Neuronal stem cell (in vitro differentiated cells): ENCODE measurements around the gene SERTAD2.

Experiments
- DNase-seq: peaks from one replicate; pipeline ENCODE4 v3.0.0-alpha.2; 2013; ENCODE audit warnings: low spot score
- H2AFZ ChIP-seq: one replicate; pipeline ENCODE4 v1.6.1; 2013; ENCODE audit warnings: mild to moderate bottlenecking, low read length, inconsistent platforms
- H2AK5ac ChIP-seq: 2 replicates; pipeline ENCODE4 v1.6.1; 2013; ENCODE audit warnings: low read depth, mild to moderate bottlenecking, inconsistent platforms, low read length, moderate library complexity, mixed read lengths
- H2BK120ac ChIP-seq: 2 replicates; pipeline ENCODE4 v1.6.1; 2013; ENCODE audit warnings: low read depth, mild to moderate bottlenecking, inconsistent platforms, low read length, moderate library complexity, mixed read lengths
- H2BK12ac ChIP-seq: one replicate; pipeline ENCODE4 v1.6.1; 2013; ENCODE audit warnings: low read length, inconsistent platforms
- H2BK15ac ChIP-seq: 2 replicates; pipeline ENCODE4 v1.6.1; 2013; ENCODE audit warnings: mild to moderate bottlenecking, low read length, inconsistent platforms, mixed read lengths
- H2BK5ac ChIP-seq: one replicate; pipeline ENCODE4 v1.6.1; 2013; ENCODE audit warnings: inconsistent platforms, mild to moderate bottlenecking, low read length, moderate library complexity
- H3K14ac ChIP-seq: one replicate; pipeline ENCODE4 v1.6.1; 2013; ENCODE audit warnings: low read length, inconsistent platforms
- H3K18ac ChIP-seq: 2 replicates; pipeline ENCODE4 v1.6.1; 2013; ENCODE audit warnings: low read length, inconsistent platforms
- H3K23ac ChIP-seq: 2 replicates; pipeline ENCODE4 v1.6.1; 2013; ENCODE audit warnings: low read depth, mild to moderate bottlenecking, mixed read lengths, low read length, inconsistent platforms; ENCODE audit not compliant: poor library complexity
- H3K27ac ChIP-seq: replicated peaks from 3 replicates; pipeline ENCODE4 v1.5.1; 2013; ENCODE audit warnings: low read length, inconsistent platforms
- H3K27me3 ChIP-seq, 3 experiments: 2 replicates each; pipeline ENCODE4 v1.6.1; 2013; ENCODE audit warnings: low read length in 3 of 3, mild to moderate bottlenecking in 2 of 3, inconsistent platforms in 1 of 3, low read depth in 1 of 3, mixed read lengths in 1 of 3, moderate library complexity in 1 of 3; ENCODE audit not compliant: control insufficient read depth in 3 of 3, insufficient read depth in 3 of 3
- H3K36me3 ChIP-seq, 2 donors: replicated peaks in 1 of 2; 2 replicates each; pipeline ENCODE4 v1.6.1; 2013; ENCODE audit warnings: low read length in 2 of 2; ENCODE audit not compliant: control insufficient read depth in 2 of 2, insufficient read depth in 2 of 2
- H3K4ac ChIP-seq: 2 replicates; pipeline ENCODE4 v1.6.1; 2013; ENCODE audit warnings: inconsistent platforms, mild to moderate bottlenecking, low read length, moderate library complexity
- H3K4me1 ChIP-seq, 2 donors: 1 replicate in 1 of 2; 2 replicates in 1 of 2; pipeline ENCODE4 v1.6.1; 2013; ENCODE audit warnings: low read length in 2 of 2, low read depth in 1 of 2; ENCODE audit not compliant: control insufficient read depth in 2 of 2, insufficient read depth in 1 of 2
- H3K4me2 ChIP-seq: one replicate; pipeline ENCODE4 v1.6.1; 2013; ENCODE audit warnings: mild to moderate bottlenecking, low read length, inconsistent platforms; ENCODE audit not compliant: insufficient read depth, poor library complexity, severe bottlenecking
- H3K4me3 ChIP-seq, 2 donors: 2 replicates each; pipeline ENCODE4 v1.5.1; 2013; ENCODE audit warnings: low read length in 2 of 2, mild to moderate bottlenecking in 2 of 2, inconsistent platforms in 1 of 2, moderate library complexity in 1 of 2
- H3K79me1 ChIP-seq: one replicate; pipeline ENCODE4 v1.6.1; 2013; ENCODE audit warnings: low read depth, mild to moderate bottlenecking, inconsistent platforms, low read length, moderate library complexity
- H3K9ac ChIP-seq: one replicate; pipeline ENCODE4 v1.6.1; 2013; ENCODE audit warnings: mild to moderate bottlenecking, low read depth, low read length, inconsistent platforms; ENCODE audit not compliant: poor library complexity
- H3K9me3 ChIP-seq, 2 donors: replicated peaks in 1 of 2; 2 replicates each; pipeline versions ENCODE3 to v1.6.1; 2013; ENCODE audit warnings: low read length in 2 of 2, mild to moderate bottlenecking in 2 of 2, inconsistent platforms in 1 of 2, low read depth in 1 of 2, mixed read lengths in 1 of 2, moderate library complexity in 1 of 2; ENCODE audit not compliant: control insufficient read depth in 2 of 2, insufficient read depth in 1 of 2
- H4K8ac ChIP-seq: one replicate; pipeline ENCODE4 v1.6.1; 2013; ENCODE audit warnings: low read depth, mild to moderate bottlenecking, inconsistent platforms, low read length, moderate library complexity
- H4K91ac ChIP-seq: one replicate; pipeline ENCODE4 v1.6.1; 2013; ENCODE audit warnings: low read length, low read depth, mild to moderate bottlenecking, inconsistent platforms; ENCODE audit not compliant: poor library complexity
- whole genome bisulfite sequencing, 2 donors: extraction: QIAGEN DNeasy Blood & Tissue Kit; methylation state at CpG; one replicate each; pipeline ENCODE4 v1.1.7; 2013; ENCODE audit warnings: missing lambda C conversion rate in 2 of 2, mixed read lengths in 1 of 2; ENCODE audit not compliant: insufficient read length in 2 of 2, insufficient replicate concordance in 1 of 2; ENCODE audit errors: extremely low coverage in 2 of 2; 5-methylcytosine and 5-hydroxymethylcytosine counted together

The SERTAD2 gene

GRCh38 chr2:64629329-64629781 is 24.4 kb downstream of the SERTAD2 start:
- Histone ChIP-seq H2BK12ac (no peak overlapping the region), H3K27ac (no peak overlapping the region), H3K4me2 (no peak overlapping the region), H2BK120ac (no peak overlapping the region), H3K18ac (no peak overlapping the region), H3K4me3 (no peak overlapping the region), H3K4me1 (peaks cover 22 to 36% of the 10 kb centered on the region in 2 donors), H3K4ac (no peak overlapping the region), H3K23ac (no peak overlapping the region), H3K9ac (peak overlapping the region; percentile 24), H3K36me3 (peaks cover 9 to 28% of the 10 kb centered on the region in 2 donors), H2AK5ac (peak overlapping the region; percentile 56), H2BK15ac (peak overlapping the region; percentile 16), H2AFZ (no peak overlapping the region), H3K14ac (no peak overlapping the region), H3K79me1 (peaks cover 2% of the 10 kb centered on the region), H2BK5ac (no peak overlapping the region), H3K9me3 (no peaks in the 10 kb centered on the region), H3K27me3 (no peaks in the 10 kb centered on the region), H4K8ac (no peak overlapping the region), H4K91ac (no peak overlapping the region)
- DNase-seq, result no peak
- no CpG with 5 or more reads among the region's 10 CpGs for WGBS, 2 donors

GRCh38 chr2:64627860-64628841 is 25.6 kb downstream of the SERTAD2 start:
- Histone ChIP-seq H3K27ac (peak overlapping the region; percentile 51), H2BK120ac (peak overlapping the region; percentile 3), H3K4ac (no peak overlapping the region), H3K9me3 (no peaks in the 10 kb centered on the region), H3K9ac (no peak overlapping the region), H3K4me3 (no peak overlapping the region), H4K8ac (no peak overlapping the region), H3K18ac (peak overlapping the region; percentile 6), H2AK5ac (peak overlapping the region; percentile 72), H3K36me3 (peaks cover 5 to 17% of the 10 kb centered on the region in 2 donors), H3K79me1 (peaks cover 2% of the 10 kb centered on the region), H3K4me2 (no peak overlapping the region), H3K27me3 (no peaks in the 10 kb centered on the region), H2BK12ac (no peak overlapping the region), H2BK5ac (peak overlapping the region; percentile 76), H3K14ac (no peak overlapping the region), H2BK15ac (peak overlapping the region; percentile 60), H3K4me1 (peaks cover 21 to 25% of the 10 kb centered on the region in 2 donors), H3K23ac (no peak overlapping the region), H2AFZ (peak overlapping the region; percentile 73), H4K91ac (no peak overlapping the region)
- no peak for DNase-seq
- no CpG with 5 or more reads among the region's 14 CpGs for WGBS, 2 donors

DNA sequence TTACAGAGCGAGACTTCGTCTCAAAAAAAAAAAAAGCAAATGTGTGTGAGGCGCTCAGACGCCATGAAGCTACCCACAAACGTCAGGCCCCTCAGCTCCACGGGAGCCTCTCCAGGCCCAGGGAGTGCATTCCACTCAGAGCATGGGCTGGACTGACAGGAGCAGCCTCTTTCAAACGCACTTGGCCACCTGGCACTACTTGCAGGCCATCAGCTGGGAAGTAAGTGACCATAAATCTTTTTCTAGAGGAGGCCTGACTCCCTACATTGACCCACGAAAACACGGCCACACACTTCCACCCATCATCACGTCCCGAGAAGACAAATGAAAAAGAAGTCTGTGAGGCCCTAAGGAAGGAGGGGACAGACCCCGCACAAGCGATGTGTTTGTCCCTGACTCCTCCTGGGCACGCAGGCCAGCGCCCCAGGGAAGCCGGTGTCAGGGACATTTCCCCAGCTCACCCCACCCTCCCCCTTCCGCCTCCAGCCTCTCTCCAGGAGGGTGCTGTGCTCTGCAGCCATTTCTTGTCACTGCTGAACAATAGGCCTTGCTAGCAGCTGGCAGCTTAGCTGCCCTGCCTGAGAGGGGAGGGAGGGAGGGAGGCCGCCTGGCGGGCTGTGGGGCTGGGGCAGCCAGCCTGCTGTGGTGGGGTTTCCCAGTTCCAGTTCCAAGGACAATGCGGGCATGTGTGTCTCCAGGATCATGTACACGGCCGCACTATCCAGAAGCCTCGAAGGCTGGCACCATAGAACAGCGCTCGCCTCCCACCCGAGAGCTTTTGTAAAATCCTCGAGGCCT is 26.6 kb downstream of the SERTAD2 start:
- Histone ChIP-seq H3K79me1 (peaks cover 2% of the 10 kb centered on the region), H2AFZ (peak overlapping the region; percentile 73), H2BK15ac (peak overlapping the region; percentile 60), H3K14ac (no peak overlapping the region), H2BK12ac (peak overlapping the region; percentile 85), H3K4ac (peak overlapping the region; percentile 24), H3K27ac (peak overlapping the region; percentile 55), H3K9me3 (no peaks in the 10 kb centered on the region), H3K4me1 (peaks cover 22 to 28% of the 10 kb centered on the region in 2 donors), H2BK5ac (peak overlapping the region; percentile 76), H2AK5ac (peak overlapping the region; percentile 72), H3K9ac (peak overlapping the region; percentile 21), H4K8ac (no peak overlapping the region), H3K27me3 (no peaks in the 10 kb centered on the region), H2BK120ac (peak overlapping the region; percentile 85), H3K23ac (no peak overlapping the region), H3K4me3 (peak overlapping the region in 1 of 2 donors; percentile 21), H3K4me2 (no peak overlapping the region), H4K91ac (no peak overlapping the region), H3K18ac (peak overlapping the region; percentile 97), H3K36me3 (peaks cover 5 to 12% of the 10 kb centered on the region in 2 donors)
- WGBS, 2 donors, result no CpG with 5 or more reads among the region's 27 CpGs
- DNase-seq, result no peak
